ENCODE data around the gene SPACA7. TPM values are rescaled to one million over a fixed set of nuclear protein-coding genes. Genes with fewer than 3 reads are reported as not detected.

SPACA7 gene
- total RNA-seq, 2 donors from 2014 or later = not detected

GRCh38 chr13:112444416-112445399 is 68.6 kb downstream of the SPACA7 start:
- intact Hi-C loops (cut with DNase I) = loop anchor here (2.0 to 5.0 kb wide), 3 partner anchors 912 to 968 kb away; no protein-coding TSS in a partner anchor
- no peak for ATAC-seq
- DNase-seq = no peak

- intact Hi-C loops (cut with DNase I) = loop anchor here (2.0 to 5.0 kb wide), 2 partner anchors 968 to 969 kb away; no protein-coding TSS in a partner anchor
- DNase-seq (no peak), ATAC-seq (no peak)
These were observed 69.5 kb downstream of the SPACA7 start for GRCh38 chr13:112445411-112446271.

GRCh38 chr13:112446347-112446861 is 70.2 kb downstream of the SPACA7 start:
- DNase-seq (no peak), ATAC-seq (no peak)
- intact Hi-C loops (cut with DNase I) = loop anchor here in 1 of 2 donors (5.0 kb wide), 1 partner anchor 969 kb away; no protein-coding TSS in a partner anchor

GRCh38 chr13:112446867-112447266 is 70.7 kb downstream of the SPACA7 start:
- no peak for ATAC-seq
- no peak for DNase-seq
- intact Hi-C loops (cut with DNase I) = loop anchor here in 1 of 2 donors (5.0 kb wide), 1 partner anchor 970 kb away; no protein-coding TSS in a partner anchor

GRCh38 chr13:112447306-112447705 is 71.2 kb downstream of the SPACA7 start:
- DNase-seq = no peak
- ATAC-seq = no peak
- intact Hi-C loops (cut with DNase I) = loop anchor here in 1 of 2 donors (5.0 kb wide), 1 partner anchor 970 kb away; no protein-coding TSS in a partner anchor

- intact Hi-C loops (cut with DNase I) = loop anchor here in 1 of 2 donors (5.0 kb wide), 1 partner anchor 971 kb away; no protein-coding TSS in a partner anchor
- DNase-seq (no peak), ATAC-seq (no peak)
These were observed 71.8 kb downstream of the SPACA7 start for GRCh38 chr13:112447761-112448603.

- intact Hi-C loops (cut with DNase I) = loop anchor here in 1 of 2 donors (5.0 kb wide), 1 partner anchor 972 kb away; no protein-coding TSS in a partner anchor
- DNase-seq (no peak), ATAC-seq (no peak)
These were observed 72.7 kb downstream of the SPACA7 start for GRCh38 chr13:112448621-112449544.

- DNase-seq = no peak
- intact Hi-C loops (cut with DNase I) = loop anchor here in 1 of 2 donors (5.0 kb wide), 1 partner anchor 972 kb away; no protein-coding TSS in a partner anchor
- no peak for ATAC-seq
These were observed 73.4 kb downstream of the SPACA7 start for GRCh38 chr13:112449545-112449930.

GRCh38 chr13:112450118-112450903 is 74.2 kb downstream of the SPACA7 start:
- intact Hi-C loops (cut with DNase I) = no loop called here
- DNase-seq (no peak), ATAC-seq (no peak)

GRCh38 chr13:112450904-112451240 is 74.7 kb downstream of the SPACA7 start:
- intact Hi-C loops (cut with DNase I) = no loop called here
- no peak for DNase-seq
- no peak for ATAC-seq

GRCh38 chr13:112451512-112452379 is 75.6 kb downstream of the SPACA7 start:
- no peak for ATAC-seq
- no peak for DNase-seq
- intact Hi-C loops (cut with DNase I) = no loop called here

GRCh38 chr13:112452380-112453206 is 76.4 kb downstream of the SPACA7 start:
- ATAC-seq = no peak
- DNase-seq = no peak
- intact Hi-C loops (cut with DNase I) = no loop called here

- ATAC-seq = no peak
- intact Hi-C loops (cut with DNase I) = no loop called here
- DNase-seq = no peak
These were observed 77.2 kb downstream of the SPACA7 start for GRCh38 chr13:112453207-112453829.
